SK-N-SH treated with all-trans-retinoic acid at 6 μM for 48 hours (cell line): Measurements from ENCODE around the gene CASZ1.

Experiments used
- ATAC-seq: fragments of 200-7000 bp; cut with Tn5 transposase; 3 replicates; pipeline ENCODE4 v1.9.1; 2020; ENCODE audit warnings: mild to moderate bottlenecking, moderate library complexity
- ARNTL ChIP-seq: fragments of 450-650 bp; formaldehyde crosslinking; IDR thresholded peaks from 2 replicates; pipeline ENCODE4 v1.5.0; 2020; ENCODE audit warnings: low read depth, mild to moderate bottlenecking, moderate library complexity, borderline replicate concordance
- BACH2 ChIP-seq: fragments of 250-450 bp; sonication (Bioruptor Pico); IDR thresholded peaks from 2 replicates; pipeline ENCODE4 v1.9.0; 2021; ENCODE audit warnings: mild to moderate bottlenecking, borderline replicate concordance
- CSDC2 ChIP-seq: fragments of 250-450 bp; sonication (Bioruptor Pico); IDR thresholded peaks from 2 replicates; pipeline ENCODE4 v1.5.0; 2020; ENCODE audit warnings: mild to moderate bottlenecking, moderate library complexity
- ESRRG ChIP-seq: fragments of 250-450 bp; sonication (Bioruptor Pico); IDR thresholded peaks from 2 replicates; pipeline ENCODE4 v1.6.1; 2021; ENCODE audit warnings: mild to moderate bottlenecking
- GLIS3 ChIP-seq: fragments of 250-450 bp; sonication (Bioruptor Pico); IDR thresholded peaks from 2 replicates; pipeline ENCODE4 v1.5.0; 2020; ENCODE audit warnings: mild to moderate bottlenecking, moderate library complexity
- ISL1 ChIP-seq: fragments of 250-450 bp; sonication (Bioruptor Pico); IDR thresholded peaks from 2 replicates; pipeline ENCODE4 v2.1.2; 2022; ENCODE audit warnings: mild to moderate bottlenecking, moderate library complexity
- OSR1 ChIP-seq: fragments of 250-450 bp; sonication (Bioruptor Pico); IDR thresholded peaks from 2 replicates; pipeline ENCODE4 v1.8.0; 2022; ENCODE audit warnings: moderate library complexity, mild to moderate bottlenecking, inconsistent platforms
- PATZ1 ChIP-seq: fragments of 250-450 bp; sonication (Bioruptor Pico); IDR thresholded peaks from 2 replicates; pipeline ENCODE4 v1.8.0; 2020; ENCODE audit warnings: mild to moderate bottlenecking, moderate library complexity, borderline replicate concordance
- PPARA ChIP-seq: fragments of 250-450 bp; sonication (Bioruptor Pico); IDR thresholded peaks from 2 replicates; pipeline ENCODE4 v1.5.0; 2020; ENCODE audit warnings: mild to moderate bottlenecking, borderline replicate concordance
- RARB ChIP-seq: fragments of 250-450 bp; sonication (Bioruptor Pico); IDR thresholded peaks from 2 replicates; pipeline ENCODE4 v1.8.0; 2021; ENCODE audit warnings: mild to moderate bottlenecking, moderate library complexity
- SNAI2 ChIP-seq: fragments of 250-450 bp; sonication (Bioruptor Pico); IDR thresholded peaks from 2 replicates; pipeline ENCODE4 v1.5.0; 2020; ENCODE audit warnings: mild to moderate bottlenecking, moderate library complexity
- TCF4 ChIP-seq: fragments of 250-450 bp; sonication (Bioruptor Pico); IDR thresholded peaks from 2 replicates; pipeline ENCODE4 v1.8.0; 2021; ENCODE audit warnings: mild to moderate bottlenecking, moderate library complexity, borderline replicate concordance
- TOX ChIP-seq: fragments of 250-450 bp; sonication (Bioruptor Pico); IDR thresholded peaks from 2 replicates; pipeline ENCODE4 v1.8.0; 2021; ENCODE audit warnings: mild to moderate bottlenecking, moderate library complexity, borderline replicate concordance
- ZC3H10 ChIP-seq: fragments of 250-450 bp; sonication (Bioruptor Pico); IDR thresholded peaks from 2 replicates; pipeline ENCODE4 v1.5.1; 2021; ENCODE audit warnings: mild to moderate bottlenecking, moderate library complexity
- ZFP3 ChIP-seq: fragments of 250-450 bp; sonication (Bioruptor Pico); IDR thresholded peaks from 2 replicates; pipeline ENCODE4 v1.5.0; 2020; ENCODE audit warnings: mild to moderate bottlenecking, moderate library complexity
- ZFP30 ChIP-seq: fragments of 450-650 bp; formaldehyde crosslinking; IDR thresholded peaks from 2 replicates; pipeline ENCODE4 v1.5.0; 2022; ENCODE audit warnings: mild to moderate bottlenecking, moderate library complexity
- ZNF565 ChIP-seq: fragments of 450-650 bp; formaldehyde crosslinking; conservative IDR thresholded peaks from 2 replicates; pipeline ENCODE4 v1.5.0; 2020; ENCODE audit warnings: low read depth, mild to moderate bottlenecking, moderate library complexity
- ZNF70 ChIP-seq: fragments of 450-650 bp; formaldehyde crosslinking; IDR thresholded peaks from 2 replicates; pipeline ENCODE4 v1.5.0; 2020; ENCODE audit warnings: mild to moderate bottlenecking, moderate library complexity
- ZNF8 ChIP-seq: fragments of 450-650 bp; formaldehyde crosslinking; IDR thresholded peaks from 2 replicates; pipeline ENCODE4 v1.5.0; 2020; ENCODE audit warnings: mild to moderate bottlenecking, moderate library complexity
- TF ChIP-seq, protein P1 (sequence below): fragments of 250-450 bp; sonication (Bioruptor Pico); IDR thresholded peaks from 2 replicates; pipeline ENCODE4 v1.5.1; 2021; ENCODE audit warnings: mild to moderate bottlenecking, moderate library complexity
- TF ChIP-seq, protein P2 (sequence below): fragments of 250-450 bp; sonication (Bioruptor Pico); IDR thresholded peaks from 2 replicates; pipeline ENCODE4 v1.5.1; 2020; ENCODE audit warnings: low read depth, mild to moderate bottlenecking, moderate library complexity
- TF ChIP-seq, protein P3 (sequence below): fragments of 250-450 bp; sonication (Bioruptor Pico); IDR thresholded peaks from 2 replicates; pipeline ENCODE4 v1.8.0; 2021; ENCODE audit warnings: low read depth, mild to moderate bottlenecking, moderate library complexity, borderline replicate concordance

Gene CASZ1

GRCh38 chr1:10630661-10631120, 165.8 kb downstream of the CASZ1 start:
- ATAC-seq: no peak
- TF ChIP-seq ZNF8 (CRISPR knock-in tag) (no peak), PATZ1 (CRISPR knock-in tag) (no peak), ZNF565 (CRISPR knock-in tag) (no peak), SNAI2 (CRISPR knock-in tag) (no peak), GLIS3 (CRISPR knock-in tag) (no peak), ZFP30 (CRISPR knock-in tag) (no peak), OSR1 (CRISPR knock-in tag) (no peak), TCF4 (CRISPR knock-in tag) (no peak), ISL1 (no peak), ZC3H10 (CRISPR knock-in tag) (no peak), ZFP3 (CRISPR knock-in tag) (no peak), ZNF70 (CRISPR knock-in tag) (no peak), PPARA (CRISPR knock-in tag) (no peak), CSDC2 (CRISPR knock-in tag) (no peak), RARB (no peak), TOX (CRISPR knock-in tag) (no peak), ESRRG (CRISPR knock-in tag) (no peak)
- TF ChIP-seq, protein P1, sequence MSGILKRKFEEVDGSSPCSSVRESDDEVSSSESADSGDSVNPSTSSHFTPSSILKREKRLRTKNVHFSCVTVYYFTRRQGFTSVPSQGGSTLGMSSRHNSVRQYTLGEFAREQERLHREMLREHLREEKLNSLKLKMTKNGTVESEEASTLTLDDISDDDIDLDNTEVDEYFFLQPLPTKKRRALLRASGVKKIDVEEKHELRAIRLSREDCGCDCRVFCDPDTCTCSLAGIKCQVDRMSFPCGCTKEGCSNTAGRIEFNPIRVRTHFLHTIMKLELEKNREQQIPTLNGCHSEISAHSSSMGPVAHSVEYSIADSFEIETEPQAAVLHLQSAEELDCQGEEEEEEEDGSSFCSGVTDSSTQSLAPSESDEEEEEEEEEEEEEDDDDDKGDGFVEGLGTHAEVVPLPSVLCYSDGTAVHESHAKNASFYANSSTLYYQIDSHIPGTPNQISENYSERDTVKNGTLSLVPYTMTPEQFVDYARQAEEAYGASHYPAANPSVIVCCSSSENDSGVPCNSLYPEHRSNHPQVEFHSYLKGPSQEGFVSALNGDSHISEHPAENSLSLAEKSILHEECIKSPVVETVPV (CRISPR knock-in tag): no peak
- TF ChIP-seq, protein P2, sequence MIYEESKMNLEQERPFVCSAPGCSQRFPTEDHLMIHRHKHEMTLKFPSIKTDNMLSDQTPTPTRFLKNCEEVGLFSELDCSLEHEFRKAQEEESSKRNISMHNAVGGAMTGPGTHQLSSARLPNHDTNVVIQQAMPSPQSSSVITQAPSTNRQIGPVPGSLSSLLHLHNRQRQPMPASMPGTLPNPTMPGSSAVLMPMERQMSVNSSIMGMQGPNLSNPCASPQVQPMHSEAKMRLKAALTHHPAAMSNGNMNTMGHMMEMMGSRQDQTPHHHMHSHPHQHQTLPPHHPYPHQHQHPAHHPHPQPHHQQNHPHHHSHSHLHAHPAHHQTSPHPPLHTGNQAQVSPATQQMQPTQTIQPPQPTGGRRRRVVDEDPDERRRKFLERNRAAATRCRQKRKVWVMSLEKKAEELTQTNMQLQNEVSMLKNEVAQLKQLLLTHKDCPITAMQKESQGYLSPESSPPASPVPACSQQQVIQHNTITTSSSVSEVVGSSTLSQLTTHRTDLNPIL: no peak
- TF ChIP-seq, all 23 proteins: peak for 0

- TF ChIP-seq GLIS3 (CRISPR knock-in tag): no peak
- TF ChIP-seq, all 23 proteins: peak for 0
- ATAC-seq: peak; percentile 20; the same call in 1 of the 3 replicates
Observed at GRCh38 chr1:10629816-10630571, 166.5 kb downstream of the CASZ1 start.

DNA sequence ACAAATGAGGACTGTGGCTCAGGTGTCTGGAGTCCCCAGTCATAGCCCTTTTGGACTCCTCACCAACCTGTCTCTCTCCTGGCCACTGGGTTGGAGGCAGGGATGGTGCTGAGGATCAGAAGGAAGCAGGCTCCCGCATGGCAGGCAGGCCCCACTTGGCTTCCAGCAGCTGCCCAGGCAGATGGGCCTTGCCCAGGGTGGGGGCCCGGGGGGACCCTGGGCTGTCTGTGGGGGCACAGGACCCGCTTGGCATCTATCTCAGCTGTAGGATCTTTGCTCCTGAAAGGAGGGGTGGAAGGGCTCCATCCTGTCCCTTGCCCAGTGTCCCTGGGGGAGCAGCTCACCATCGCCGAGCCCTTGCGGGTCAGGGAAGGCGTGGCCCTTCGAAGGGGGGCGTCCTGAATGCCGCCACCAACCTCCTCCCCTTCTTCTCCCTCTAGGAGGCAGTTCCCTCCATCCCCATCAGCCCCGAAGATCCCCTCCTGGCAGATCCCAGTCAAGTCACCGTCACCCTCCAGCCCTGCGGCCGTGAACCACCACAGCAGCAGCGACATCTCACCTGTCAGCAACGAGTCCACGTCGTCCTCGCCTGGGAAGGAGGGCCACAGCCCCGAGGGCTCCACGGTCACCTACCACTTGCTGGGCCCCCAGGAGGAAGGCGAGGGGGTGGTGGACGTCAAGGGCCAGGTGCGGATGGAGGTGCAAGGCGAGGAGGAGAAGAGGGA, 167.2 kb downstream of the CASZ1 start:
- no peak for ATAC-seq
- TF ChIP-seq ARNTL: no peak
- no peak for TF ChIP-seq ZNF565 (CRISPR knock-in tag)
- no peak for TF ChIP-seq BACH2
- TF ChIP-seq OSR1 (CRISPR knock-in tag): no peak
- TF ChIP-seq ZNF8 (CRISPR knock-in tag): no peak
- TF ChIP-seq PPARA (CRISPR knock-in tag): no peak
- TF ChIP-seq SNAI2 (CRISPR knock-in tag): no peak
- no peak for TF ChIP-seq TOX (CRISPR knock-in tag)
- TF ChIP-seq ZNF70 (CRISPR knock-in tag): no peak
- TF ChIP-seq ESRRG (CRISPR knock-in tag): no peak

- TF ChIP-seq OSR1 (CRISPR knock-in tag): no peak
- TF ChIP-seq, protein P3, sequence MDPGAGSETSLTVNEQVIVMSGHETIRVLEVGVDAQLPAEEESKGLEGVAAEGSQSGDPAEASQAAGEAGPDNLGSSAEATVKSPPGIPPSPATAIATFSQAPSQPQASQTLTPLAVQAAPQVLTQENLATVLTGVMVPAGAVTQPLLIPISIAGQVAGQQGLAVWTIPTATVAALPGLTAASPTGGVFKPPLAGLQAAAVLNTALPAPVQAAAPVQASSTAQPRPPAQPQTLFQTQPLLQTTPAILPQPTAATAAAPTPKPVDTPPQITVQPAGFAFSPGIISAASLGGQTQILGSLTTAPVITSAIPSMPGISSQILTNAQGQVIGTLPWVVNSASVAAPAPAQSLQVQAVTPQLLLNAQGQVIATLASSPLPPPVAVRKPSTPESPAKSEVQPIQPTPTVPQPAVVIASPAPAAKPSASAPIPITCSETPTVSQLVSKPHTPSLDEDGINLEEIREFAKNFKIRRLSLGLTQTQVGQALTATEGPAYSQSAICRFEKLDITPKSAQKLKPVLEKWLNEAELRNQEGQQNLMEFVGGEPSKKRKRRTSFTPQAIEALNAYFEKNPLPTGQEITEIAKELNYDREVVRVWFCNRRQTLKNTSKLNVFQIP: no peak
- TF ChIP-seq SNAI2 (CRISPR knock-in tag): no peak
- no peak for TF ChIP-seq BACH2
- no peak for TF ChIP-seq ZNF70 (CRISPR knock-in tag)
- TF ChIP-seq, protein P1 (CRISPR knock-in tag): no peak
- no peak for TF ChIP-seq TOX (CRISPR knock-in tag)
- TF ChIP-seq ARNTL: no peak
- no peak for TF ChIP-seq ISL1
- TF ChIP-seq ESRRG (CRISPR knock-in tag): no peak
- TF ChIP-seq, protein P2: no peak
- no peak for TF ChIP-seq ZC3H10 (CRISPR knock-in tag)
- TF ChIP-seq PPARA (CRISPR knock-in tag): no peak
- no peak for TF ChIP-seq ZNF8 (CRISPR knock-in tag)
- no peak for ATAC-seq
Observed at GRCh38 chr1:10628685-10629084, 167.8 kb downstream of the CASZ1 start.
